Kasumi-1 (cell line): ENCODE data around the gene ATL2.
"Not testable (repeated sequence)": the region's sequence is repeated elsewhere in the genome, so short reads cannot be mapped to it uniquely, and the experiment has no call there.

Source experiments
- DNase-seq, 2 experiments: peaks; one replicate each; lab custom pipeline; 2025; lab: John Stamatoyannopoulos, UW

ATL2 gene

DNA sequence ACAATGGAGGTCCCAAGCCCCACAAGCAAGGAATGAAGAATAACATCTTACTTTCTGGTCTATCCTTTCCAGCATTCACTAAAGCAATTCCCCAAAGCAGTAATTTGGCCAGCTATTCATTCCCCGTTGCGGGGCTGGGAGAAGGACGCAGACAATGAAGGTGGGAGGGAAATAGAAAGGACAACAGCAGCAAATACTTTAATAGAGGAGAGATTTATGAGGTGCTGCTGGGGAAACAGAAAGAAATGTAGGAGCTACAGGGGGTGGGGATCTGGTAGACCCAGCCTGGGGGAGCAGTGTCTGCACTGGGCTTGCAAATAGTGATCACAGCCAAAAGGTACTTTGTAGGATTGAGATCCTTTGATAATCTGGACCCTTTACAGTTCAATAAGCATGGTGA lies 13.9 kb upstream of the ATL2 start:
- DNase-seq = no peak

DNA sequence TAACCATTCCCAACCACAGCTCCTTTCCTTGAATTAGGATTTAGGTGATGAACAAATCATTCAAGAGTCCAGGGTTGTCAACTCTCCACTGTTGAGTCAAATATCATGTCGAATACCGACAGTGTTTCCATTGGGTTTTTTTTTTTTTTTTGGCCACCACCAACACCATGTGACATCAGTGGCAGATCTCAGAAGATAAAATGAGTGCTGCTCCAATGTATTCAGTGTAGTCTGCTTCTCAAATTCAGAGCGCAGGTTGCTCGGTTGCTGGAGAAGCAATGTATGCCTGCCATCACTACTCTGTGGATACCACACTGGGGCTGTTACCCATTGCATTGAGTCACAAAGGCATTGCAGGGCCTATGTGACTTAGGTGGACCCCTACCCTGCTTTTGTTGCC lies 10.8 kb upstream of the ATL2 start:
- no peak for DNase-seq

DNA sequence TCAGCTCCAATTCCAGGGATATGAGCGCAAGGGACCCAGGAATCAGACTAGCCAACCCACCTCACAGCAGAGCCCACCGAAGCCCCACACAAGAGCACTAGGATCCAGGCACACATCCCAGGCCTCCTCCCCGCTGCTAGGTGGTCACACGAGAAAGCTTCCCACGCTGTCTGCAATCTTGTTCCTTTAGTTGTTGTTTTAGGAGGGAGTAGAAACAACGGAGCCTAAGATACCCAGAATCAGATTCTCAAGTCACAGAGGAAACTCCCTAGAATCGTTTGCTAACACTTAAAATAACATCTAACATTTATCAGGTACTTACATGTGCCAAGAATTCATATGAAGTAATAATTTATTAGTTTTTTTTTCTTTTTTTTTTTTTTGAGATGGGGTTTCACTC lies 9.7 kb upstream of the ATL2 start:
- DNase-seq = no peak

DNA sequence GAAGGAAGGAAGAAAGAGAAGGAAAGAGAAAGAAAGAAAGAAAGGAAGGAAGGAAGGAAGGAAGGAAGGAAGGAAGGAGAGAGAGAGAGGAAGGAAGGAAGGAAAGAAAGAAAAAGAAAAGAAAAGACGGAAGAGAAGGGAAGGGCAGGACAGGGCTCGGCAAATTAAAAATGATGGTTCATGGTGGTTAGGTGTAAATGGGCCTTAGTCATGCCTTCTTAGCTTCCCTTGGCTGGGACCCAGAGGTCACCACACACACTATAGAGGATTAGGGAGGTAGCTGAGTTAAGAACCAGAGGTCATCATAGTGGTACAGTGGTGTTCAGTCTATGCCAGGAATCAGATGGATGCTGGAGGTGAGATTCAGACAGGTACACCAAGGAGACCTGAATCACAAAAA lies 9.3 kb upstream of the ATL2 start:
- no peak for DNase-seq

DNA sequence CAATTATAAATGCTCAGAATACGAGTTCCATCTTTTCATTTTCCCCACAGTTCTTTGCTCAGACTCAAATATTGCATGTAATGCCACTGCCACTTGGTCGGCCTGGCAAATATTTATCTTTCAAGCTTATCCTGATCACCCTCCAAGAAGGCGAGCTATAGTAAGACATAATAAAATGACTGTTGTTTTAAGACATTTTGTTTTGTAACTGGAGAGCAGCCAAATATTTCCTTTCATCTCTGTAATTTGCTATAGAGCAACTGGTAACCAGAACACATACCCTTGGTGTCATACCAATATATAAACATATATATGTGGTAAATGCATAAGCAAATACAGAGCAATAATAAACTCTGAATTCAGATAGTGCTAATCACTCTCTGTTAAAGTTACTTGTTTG lies 7.3 kb upstream of the ATL2 start:
- no peak for DNase-seq

DNA sequence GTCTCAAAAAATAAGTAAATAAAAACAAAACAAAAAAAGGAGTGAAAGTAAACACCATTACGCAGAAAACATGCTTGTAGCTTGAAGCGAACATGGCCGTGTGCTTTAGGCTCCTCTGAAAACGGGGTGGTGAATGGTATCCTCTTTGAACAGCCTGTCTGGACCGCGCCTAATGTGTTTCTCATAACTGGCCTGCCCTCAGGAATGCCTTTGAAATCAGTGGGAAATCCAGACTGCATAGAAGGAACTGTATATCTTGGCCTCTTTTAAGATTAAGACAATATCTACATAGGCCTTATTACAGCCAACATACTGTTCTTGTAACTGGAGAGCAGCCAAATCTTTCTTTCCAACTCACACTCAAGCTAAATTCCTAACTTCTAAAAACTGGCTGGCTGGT lies 6.7 kb upstream of the ATL2 start:
- DNase-seq = not testable (repeated sequence)

DNA sequence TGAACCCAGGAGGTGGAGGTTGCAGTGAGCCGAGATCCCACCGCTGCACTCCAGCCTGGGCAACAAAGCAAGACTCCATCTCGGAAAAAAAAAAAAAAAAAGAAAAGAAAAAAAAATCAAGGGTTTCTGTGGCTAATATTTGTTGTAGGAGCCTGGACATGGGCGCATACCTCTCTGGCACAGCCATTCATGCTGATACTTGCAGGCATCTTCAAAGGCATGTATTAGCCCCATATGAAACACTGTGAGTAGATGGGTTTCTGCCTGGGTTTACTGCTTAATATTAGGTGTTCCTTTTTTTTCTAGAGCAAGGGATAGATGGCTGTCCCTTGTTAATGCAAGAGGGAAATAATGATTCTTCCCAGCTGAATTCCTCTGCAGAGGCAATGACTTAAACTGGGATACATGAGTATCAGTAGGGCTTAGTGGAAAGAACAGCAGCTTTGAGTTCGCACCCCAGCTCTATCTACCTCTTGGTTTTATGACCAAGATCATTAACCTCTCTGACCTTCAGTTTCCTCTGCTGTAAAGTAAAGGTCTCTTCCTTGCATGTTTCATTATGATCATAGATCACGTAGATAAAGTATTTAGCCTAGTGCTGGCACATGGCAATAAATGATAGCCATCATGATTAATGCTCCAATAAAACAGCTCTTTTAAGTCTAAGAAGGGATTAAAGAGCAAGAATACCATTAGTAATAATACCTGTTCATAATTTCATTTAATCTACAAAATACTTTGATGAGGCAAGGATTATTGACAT lies 4.5 kb upstream of the ATL2 start:
- DNase-seq = no peak

DNA sequence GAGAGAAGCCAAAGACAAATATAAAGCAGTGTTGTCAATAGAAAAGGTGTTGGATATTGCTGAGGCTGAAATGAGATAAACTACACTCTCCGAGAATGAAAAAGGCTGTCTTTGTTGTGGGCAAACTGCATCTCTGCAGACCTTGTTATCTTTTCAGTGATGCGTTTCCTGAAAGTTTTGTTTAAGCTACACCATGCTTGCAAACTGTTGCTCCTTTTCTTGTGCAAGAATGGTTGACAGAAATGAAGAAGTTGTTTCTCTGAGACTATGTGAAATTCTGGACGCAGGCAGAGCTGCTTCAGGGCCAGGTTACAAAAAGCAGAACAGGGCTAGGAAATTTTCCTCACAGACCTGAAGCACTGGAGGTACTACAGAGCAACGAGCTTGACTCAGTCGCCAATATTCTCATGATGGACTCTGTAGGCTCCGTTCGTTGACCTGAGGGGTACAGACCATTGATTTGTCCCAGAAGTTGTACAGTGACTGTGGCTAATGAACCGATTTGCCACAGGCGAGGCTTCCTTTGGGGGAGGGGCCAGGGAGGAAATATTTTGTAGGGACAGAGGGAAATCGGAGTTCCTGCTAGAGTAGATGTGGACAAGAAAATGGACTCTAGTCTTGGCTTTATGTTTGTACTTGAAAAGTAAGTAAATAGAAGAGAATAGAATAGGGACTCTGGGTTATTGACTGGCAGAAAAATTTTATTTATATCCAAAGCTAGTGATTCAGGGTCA lies 3.5 kb upstream of the ATL2 start:
- DNase-seq = peak; percentile 69 to 77

DNA sequence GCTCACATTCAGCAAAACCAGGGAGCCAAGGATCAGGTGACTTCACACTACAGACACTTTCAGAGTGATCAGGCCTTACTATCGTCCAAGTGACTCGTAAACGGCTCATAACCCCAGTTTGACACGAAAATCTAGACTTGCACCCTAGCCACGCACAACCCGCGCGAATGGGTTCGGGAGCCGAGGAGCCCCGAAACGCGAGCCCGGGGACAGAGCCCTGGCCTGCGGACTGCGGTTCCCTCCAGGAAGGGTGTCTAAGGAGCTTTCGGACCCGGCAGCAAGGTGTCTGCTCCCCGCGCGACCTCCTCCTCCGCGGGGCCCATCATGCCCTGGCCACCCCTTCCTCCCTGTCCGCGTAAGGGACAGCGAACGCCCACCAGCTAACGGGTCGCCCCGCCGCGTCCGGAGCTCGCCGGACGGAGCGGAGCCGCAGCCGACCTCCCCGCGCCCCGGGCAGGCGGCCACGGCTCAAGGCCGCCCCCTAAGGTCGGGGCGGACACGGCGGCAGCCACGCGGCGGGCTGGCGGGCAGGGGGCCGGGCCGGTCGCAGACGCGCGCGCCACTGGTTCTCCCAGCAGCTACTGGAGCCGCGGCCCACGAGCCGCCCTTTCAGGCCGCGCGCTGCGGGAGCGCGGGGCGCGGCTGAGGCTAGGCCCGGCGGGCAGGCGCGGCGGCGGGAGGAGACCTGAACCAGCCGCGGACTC lies 575 bp downstream of the ATL2 start:
- DNase-seq = peak; percentile 81 to 89

DNA sequence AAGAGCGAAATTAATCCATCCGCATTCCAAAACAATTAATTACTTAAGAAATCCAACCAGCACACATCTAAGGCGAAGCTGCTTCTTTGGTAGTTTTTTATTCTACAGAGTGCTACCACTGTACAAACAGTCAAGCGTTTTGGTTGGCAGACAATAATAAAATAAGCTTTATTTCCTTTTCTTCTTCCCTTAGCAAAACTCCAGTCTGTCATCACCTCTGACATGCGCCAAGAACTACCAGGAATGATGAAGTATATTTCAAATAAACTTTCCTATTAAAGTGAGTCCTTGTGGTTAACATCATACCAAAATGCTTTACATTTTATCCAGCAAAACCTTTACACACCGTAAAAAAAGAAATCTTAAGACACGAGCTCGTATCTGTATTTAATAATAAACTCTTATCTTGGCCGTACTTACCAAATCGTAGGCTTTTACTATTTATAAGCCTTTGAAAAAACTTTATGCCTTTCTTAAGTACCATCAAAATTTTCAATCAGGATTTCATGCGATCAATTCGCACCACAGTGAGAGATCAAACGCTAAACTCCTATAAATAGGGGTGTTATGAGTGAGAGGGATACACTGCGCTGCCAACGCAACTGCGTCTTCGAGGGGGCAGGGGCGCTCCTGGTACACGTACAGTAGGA lies 1.3 kb downstream of the ATL2 start:
- DNase-seq = peak; percentile 5 to 23

DNA sequence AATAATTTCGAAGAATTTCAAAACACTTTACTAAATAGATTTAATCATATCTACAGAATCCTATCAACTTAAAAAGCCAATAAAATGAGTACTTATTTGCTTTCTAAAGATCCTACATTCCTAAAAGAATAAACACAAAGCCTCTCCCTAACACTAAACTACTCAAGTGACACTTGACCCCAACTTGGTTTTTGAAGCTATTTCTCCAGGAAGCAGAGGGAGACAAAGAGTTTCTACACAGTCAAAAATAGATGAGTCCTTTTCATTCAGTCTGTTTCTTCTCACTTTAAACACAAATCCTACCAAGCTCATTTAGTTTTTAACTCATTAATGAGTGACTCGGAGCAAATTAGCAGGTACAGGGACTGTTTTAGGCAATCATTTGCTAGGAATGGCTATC lies 2.1 kb downstream of the ATL2 start:
- no peak for DNase-seq

DNA sequence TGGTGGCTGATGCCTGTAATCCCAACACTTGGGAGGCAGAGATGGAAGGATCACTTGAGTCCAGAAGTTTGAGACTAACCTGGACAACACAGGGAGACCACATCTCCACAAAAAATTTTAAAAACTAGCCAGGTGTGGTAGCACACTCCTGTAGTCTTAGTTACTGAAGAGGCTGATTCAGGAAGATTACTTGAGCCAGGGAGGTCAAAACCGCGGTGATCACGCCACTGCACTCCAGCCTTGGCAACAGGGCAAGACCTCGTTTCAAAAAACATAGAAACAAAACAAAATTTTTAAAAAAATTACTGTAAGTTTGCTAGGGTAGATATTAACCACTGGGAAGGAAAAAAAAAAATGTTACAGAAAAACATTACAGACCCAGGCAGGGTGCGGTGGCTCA lies 5.8 kb downstream of the ATL2 start:
- no peak for DNase-seq

DNA sequence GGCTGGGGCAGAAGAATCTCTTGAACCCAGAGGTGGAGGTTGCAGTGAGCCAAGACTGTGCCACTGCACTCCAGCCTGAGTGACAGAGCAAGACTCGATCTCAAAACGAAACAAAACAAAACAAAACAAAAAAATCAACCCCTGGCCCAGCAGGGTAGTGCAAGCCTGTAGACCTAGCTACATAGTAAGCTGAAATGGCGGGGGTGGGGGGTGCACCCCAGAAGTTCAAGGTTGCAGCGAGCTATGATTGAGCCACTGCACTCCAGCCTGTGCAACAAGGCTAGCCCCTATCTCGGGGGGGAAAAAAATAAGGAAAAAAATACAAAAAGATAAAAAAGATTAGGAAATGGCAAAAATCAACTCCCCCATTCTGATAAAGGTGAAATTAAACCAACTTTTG lies 6.4 kb downstream of the ATL2 start:
- no peak for DNase-seq

DNA sequence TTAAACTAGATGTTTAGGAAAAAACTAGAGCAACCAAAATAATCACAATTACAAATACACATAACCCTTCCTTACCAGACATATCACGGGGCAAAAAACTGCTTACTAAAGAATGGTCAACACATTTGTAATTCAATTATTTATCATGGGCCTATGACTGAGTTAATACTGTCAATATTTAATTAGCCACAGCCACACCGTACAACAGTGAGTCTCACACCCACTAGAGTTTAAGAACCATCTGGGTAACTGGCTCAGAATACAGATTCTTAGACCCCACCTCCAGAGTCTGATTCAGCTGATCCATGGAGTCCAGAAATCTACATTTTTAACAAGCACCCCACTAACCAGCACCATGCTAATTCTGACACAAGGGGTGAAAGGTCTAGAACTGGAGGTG lies 14.8 kb downstream of the ATL2 start:
- no peak for DNase-seq

DNA sequence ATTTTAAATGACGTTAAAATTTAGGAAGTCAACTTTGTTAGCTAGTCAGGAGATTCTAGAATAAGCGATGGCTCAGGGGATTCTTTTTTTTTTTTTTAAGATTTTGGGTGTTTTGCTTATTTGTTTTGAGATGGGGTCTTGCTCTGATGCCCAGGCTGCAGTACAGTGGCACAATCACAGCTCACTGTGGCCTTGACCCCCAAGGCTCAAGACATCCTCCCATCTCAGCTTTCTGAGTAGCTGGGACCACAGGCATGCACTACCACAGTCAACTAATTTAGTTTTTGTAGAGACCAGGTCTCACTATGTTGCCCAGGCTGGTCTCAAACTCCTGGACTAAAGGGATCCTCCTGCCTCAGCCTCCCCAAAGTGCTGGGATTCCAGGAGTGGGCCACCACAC lies 16.9 kb downstream of the ATL2 start:
- no peak for DNase-seq

DNA sequence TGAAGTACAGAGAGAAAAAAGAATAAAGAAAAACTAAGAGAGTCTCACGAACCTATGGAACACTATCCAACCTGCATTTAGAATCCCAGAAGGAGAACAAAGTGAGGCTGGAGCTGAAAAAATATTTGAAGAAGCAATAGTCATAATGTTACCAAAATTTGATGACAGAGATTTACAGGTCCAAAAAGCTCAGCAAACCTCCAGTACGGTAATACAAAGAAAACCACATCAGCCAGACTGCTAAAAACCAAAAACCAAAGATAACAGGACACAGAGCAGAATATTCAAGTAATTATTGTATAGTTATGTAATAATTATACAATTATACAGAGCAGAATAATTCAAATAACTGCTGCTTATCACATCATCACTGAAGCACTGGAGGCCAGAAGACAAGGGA lies 23.7 kb downstream of the ATL2 start:
- DNase-seq = no peak

DNA sequence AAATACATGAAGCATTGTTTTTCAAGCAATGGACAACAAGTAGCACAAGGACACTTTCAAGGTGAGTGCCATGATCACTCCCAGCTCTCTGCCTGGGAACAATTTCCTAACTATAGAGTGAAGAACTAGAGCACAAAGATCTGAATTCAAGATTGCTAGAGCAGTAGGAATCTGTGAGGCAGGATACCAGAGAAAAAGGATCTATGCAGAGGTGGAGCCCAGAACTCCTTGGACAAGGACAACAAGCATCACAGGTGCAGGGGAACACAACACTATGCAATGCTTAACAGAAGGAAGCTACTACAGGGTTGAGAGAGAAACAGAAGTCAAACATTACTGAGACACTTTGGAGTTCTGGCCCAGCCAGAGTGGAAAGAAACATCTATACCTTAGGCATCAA lies 24.7 kb downstream of the ATL2 start:
- DNase-seq = no peak

DNA sequence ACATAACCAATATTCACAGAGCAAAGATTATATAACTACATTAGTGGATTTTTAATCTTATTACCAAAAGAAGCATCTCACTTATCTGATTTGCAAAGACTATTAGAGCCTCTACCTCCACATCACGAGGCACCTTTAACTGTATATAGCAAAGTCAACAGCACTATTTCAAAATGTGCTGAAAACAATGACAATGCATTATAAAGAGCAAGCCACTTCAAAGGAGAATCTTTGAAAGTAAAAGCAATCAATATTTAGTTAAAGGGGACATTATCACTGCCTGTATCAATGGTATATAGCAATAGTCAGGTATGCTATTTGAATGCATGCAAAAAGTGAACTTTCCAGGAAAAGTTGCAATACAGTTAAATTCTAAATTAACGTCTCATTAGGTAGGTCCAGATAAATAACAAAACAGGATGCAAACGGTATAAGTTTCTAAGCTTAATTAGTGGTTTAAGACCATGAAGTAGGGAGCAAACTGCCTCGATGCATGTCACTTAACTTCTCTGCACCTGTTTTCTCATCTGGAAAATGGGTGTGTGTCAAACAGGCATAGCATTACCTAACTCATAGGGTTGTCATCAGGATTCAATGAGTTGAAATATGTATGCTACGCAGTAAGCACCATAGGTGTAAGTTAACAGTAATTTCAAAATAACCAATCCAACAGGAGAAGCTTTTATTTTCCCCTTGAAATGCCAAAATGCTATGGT lies 31.6 kb downstream of the ATL2 start:
- no peak for DNase-seq

DNA sequence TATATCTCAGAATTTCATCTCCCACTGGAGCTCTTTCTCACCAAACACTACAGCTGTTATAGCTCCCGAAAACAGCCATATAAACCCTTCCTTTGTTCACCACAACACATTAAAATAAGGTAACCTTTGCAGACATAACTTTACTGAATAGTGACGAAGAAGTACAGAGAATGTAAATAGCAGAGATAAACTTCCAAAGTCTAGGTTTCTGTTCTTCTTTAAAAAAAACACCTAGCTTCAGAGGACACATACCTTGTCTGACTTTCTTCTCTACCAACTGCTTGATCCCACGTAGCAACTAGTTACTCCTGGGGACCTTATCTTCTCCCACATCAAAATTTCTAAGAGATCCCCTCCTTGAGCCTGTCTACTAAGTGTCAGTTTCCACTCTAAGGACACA lies 32.3 kb downstream of the ATL2 start:
- no peak for DNase-seq

DNA sequence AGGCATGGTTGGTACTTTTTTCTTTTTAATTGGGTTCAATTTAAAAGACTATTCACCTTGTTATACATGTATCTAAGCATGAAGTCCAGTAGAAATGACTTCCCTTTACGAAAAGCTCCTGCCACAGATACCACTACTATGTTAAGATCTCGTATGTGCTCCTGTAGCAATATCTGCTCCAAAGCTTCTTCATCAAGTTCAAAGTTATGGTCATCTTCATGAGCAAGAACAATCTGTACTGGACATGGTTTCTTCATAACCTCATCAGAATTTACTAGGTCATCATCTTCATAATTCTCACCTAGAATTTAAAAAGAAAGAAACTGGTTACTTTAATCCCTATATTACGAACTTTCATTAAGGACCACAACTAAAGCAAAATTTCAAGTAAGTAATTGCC lies 33.9 kb downstream of the ATL2 start:
- no peak for DNase-seq

DNA sequence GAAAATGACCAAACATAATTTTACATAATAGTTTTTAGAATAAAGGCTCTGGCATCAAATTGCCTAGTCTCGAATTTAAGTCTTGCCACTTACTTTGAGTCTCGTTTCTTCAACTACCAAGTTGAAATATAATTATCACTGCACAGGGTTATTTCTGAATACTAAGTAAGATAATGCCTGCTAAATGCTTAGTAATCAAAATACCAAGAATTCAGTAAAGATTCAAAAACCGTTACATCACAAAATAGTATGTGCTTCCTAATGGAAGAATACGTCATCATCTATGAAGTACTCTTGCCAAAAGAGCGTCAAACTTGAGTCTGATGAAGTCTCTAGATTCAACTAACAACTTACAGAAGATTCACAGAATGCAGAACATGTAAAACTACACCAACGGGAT lies 40.5 kb downstream of the ATL2 start:
- no peak for DNase-seq

DNA sequence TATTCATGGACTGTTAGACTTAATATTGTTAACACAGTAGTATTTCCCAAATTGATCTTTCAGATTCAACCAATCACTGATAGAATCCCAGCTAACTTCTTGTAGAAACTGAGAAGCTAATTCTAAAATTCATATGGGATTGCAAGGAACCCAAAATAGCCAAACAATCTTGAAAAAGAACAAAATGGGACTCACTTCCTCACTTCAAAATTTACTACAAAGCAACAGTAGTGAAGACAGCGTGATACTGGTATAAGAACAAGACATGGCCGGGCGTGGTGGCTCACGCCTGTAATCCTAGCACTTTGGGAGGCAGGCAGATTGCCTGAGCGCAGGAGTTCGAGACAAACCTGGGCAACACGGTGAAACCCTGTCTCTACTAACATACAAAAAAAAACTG lies 46.3 kb downstream of the ATL2 start:
- DNase-seq = no peak
